Activated naive CD4-positive, alpha-beta T cell treated with anti-CD3 and anti-CD28 coated beads for 36 hours (primary cell): ENCODE measurements around the gene STEAP1B. TPM values are rescaled to one million over a fixed set of nuclear protein-coding genes. Genes with fewer than 3 reads are reported as not detected.
"Not testable (repeated sequence)": the region's sequence is repeated elsewhere in the genome, so short reads cannot be mapped to it uniquely, and the experiment has no call there.

Source experiments
- CTCF ChIA-PET: fragments of 350-600 bp; sonication (Branson Sonifier 250); formaldehyde crosslinking; loops from one replicate; lab custom pipeline; 2021; ENCODE audit warnings: antibody characterized with exemption; lab: Charles Lee
- DNase-seq: peaks from one replicate; pipeline ENCODE4 v3.0.0-alpha.2; 2020
- H3K27ac Mint-ChIP-seq: one replicate; pipeline ENCODE4 v1.8.0; 2021; ENCODE audit warnings: mild to moderate bottlenecking, mixed read lengths
- H3K27me3 Mint-ChIP-seq: one replicate; pipeline ENCODE4 v1.8.0; 2021; ENCODE audit warnings: low read depth, mixed read lengths
- H3K36me3 Mint-ChIP-seq: one replicate; pipeline ENCODE4 v1.8.0; 2021; ENCODE audit warnings: low read depth, mixed read lengths
- H3K4me1 Mint-ChIP-seq: one replicate; pipeline ENCODE4 v1.8.0; 2021; ENCODE audit warnings: low read depth, mixed read lengths
- H3K4me3 Mint-ChIP-seq: one replicate; pipeline ENCODE4 v1.8.0; 2021; ENCODE audit warnings: mild to moderate bottlenecking, moderate library complexity, mixed read lengths
- H3K9me3 Mint-ChIP-seq: one replicate; pipeline ENCODE4 v1.8.0; 2021; ENCODE audit warnings: mixed read lengths
- intact Hi-C: fragments of 100-400 bp; cut with micrococcal nuclease; formaldehyde crosslinking; loops from one replicate; pipeline ENCODE4 v1.15.1; 2023
- total RNA-seq, 2 experiments: library from RNA; stranded (reverse); gene quantifications; one replicate each; pipeline ENCODE4 v1.2.3, GENCODE V29; 2021

Gene STEAP1B
- total RNA-seq, 2 experiments from 2014 or later, result 0.19 TPM; not detected in 1

DNA sequence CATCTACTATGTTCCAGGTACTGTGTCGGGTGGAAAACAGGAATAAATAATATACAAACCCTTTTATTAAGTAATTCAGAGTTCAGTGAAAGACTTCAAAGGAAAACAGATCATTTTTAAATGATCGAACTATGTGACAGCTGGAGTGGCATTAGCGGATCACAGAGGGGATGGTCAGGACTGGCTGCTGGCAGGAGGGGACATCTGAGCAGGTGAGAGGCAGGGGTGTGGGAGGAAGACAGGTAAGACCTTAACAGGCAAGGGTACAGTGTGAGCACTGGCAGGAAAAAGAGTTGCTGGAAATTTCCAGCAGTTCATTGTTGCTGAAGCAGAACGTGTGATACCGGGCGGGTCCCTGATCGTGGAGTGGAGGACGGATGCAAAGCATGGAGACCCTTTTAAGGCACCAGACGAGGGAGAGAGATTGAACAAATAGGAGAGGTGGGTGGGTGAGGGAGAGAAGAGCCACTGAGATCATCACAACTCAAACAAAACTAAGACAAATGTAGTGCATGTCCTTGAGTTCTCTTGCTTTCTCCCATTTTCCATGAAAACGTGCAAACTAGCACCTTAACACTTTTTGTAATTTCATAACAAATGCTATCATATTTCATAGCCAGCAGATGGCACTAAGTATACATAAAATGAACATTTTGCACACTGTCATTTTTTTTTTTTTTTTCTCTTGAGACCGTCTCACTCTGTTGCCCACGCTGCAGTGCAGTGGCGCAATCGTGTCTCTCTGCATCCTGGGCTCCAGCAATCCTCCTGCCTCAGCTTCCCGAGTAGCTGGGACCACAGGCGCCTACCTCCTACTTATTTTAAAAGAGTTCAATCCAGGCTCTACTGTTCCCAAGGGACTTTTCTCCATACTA is 23.7 kb upstream of the STEAP1B start:
- not testable (repeated sequence) for H3K4me3 Mint-ChIP-seq, H3K27ac Mint-ChIP-seq, H3K4me1 Mint-ChIP-seq, H3K9me3 Mint-ChIP-seq, H3K36me3 Mint-ChIP-seq
- intact Hi-C loops, result loop anchor here (1.0 to 5.0 kb wide), 2 partner anchors 34 to 532 kb away; no protein-coding TSS in a partner anchor
- CTCF ChIA-PET, result interaction anchor here (1.0 to 1.5 kb wide), 2 partner anchors 204 kb away, joined by 4 read pairs; partner anchors contain the start of gene IL6
- H3K27me3 Mint-ChIP-seq, result peaks cover 23% of the 10 kb centered on the region
- DNase-seq, result peak; percentile 16

DNA sequence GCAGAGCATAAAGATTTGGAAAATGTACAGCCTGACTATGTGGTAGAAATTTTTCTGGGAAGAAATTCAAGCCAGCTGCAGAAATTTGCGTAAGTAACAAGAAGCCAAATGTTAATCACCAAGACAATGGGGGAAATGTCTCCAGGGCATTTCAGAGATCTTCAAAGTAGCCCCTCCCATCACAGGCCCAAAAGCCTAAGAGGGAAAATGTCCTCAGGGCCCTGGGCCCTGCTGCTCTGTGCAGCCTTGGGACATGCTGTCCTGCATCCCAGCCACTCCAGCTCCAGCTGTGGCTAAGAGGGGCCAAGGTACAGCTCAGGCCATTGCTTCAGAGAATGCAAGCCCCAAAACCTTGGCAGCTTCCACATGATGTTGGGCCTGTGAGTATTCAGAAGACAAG is 19.6 kb upstream of the STEAP1B start:
- H3K27me3 Mint-ChIP-seq, result peaks cover 12% of the 10 kb centered on the region
- H3K9me3 Mint-ChIP-seq, H3K27ac Mint-ChIP-seq, H3K36me3 Mint-ChIP-seq, H3K4me1 Mint-ChIP-seq, intact Hi-C loops, CTCF ChIA-PET, H3K4me3 Mint-ChIP-seq, DNase-seq: not testable (repeated sequence)

DNA sequence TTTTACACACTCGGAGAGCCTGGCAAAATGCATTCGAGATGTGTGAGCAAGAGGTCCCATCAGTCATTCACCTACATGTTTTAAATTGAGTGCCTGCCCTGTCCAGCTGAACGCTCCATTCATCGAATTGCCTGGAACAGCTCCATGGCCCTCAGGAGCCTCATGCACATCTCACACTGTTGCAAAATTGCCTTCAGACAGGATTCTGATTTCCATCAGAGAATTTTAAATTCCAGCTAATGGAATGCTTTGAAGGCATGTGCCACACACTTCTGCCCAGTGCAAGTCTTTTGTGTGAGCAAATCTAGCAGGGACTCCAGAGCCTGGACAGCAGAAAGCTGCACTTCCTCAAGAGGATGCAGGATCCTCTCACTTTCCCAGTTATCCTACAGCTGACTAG is 17.0 kb upstream of the STEAP1B start:
- H3K27ac Mint-ChIP-seq, intact Hi-C loops, H3K9me3 Mint-ChIP-seq, CTCF ChIA-PET, DNase-seq, H3K27me3 Mint-ChIP-seq, H3K4me1 Mint-ChIP-seq, H3K4me3 Mint-ChIP-seq, H3K36me3 Mint-ChIP-seq: not testable (repeated sequence)

DNA sequence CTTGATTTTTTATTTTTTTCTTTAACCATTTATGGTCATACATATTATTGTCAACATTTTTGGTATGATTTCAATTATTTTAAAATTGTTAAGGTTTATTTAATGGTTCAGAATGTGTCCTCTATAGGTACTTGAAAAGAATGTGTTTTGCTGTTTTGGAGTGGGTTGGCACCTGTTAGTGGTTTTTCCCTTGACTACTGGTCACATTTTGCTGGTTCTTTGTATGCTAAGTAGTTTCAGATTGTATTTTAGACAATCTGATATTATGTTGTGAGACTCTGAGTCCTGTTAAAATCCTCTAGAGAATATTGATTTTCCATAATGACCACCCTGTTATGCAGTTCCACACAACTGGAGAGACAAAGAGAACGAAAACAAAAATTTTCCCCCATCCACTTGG is 15.0 kb upstream of the STEAP1B start:
- H3K9me3 Mint-ChIP-seq, intact Hi-C loops, CTCF ChIA-PET, DNase-seq, H3K27me3 Mint-ChIP-seq, H3K36me3 Mint-ChIP-seq, H3K27ac Mint-ChIP-seq, H3K4me3 Mint-ChIP-seq, H3K4me1 Mint-ChIP-seq: not testable (repeated sequence)

DNA sequence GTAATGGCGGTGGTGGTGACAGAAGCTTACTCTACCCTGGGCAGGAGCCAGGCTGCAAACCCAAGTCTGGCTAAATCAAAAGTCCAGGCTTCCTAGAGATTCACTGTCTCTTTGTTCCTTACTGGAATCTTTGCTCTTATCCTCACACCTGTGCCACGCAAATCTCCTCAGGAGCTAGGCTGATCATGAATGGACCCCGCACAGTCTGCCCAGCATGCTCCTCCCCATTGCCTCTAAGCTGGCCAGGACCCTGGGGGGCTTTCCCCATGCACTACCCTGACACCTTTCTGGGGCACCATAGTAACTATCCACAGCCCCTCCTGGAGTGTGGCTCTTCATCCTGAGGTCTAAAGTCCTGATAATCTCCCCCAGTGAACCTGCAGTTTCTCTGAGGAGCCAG is 7.3 kb upstream of the STEAP1B start:
- H3K4me3 Mint-ChIP-seq, H3K36me3 Mint-ChIP-seq, intact Hi-C loops, H3K9me3 Mint-ChIP-seq, H3K27ac Mint-ChIP-seq, CTCF ChIA-PET, DNase-seq, H3K4me1 Mint-ChIP-seq, H3K27me3 Mint-ChIP-seq: not testable (repeated sequence)

DNA sequence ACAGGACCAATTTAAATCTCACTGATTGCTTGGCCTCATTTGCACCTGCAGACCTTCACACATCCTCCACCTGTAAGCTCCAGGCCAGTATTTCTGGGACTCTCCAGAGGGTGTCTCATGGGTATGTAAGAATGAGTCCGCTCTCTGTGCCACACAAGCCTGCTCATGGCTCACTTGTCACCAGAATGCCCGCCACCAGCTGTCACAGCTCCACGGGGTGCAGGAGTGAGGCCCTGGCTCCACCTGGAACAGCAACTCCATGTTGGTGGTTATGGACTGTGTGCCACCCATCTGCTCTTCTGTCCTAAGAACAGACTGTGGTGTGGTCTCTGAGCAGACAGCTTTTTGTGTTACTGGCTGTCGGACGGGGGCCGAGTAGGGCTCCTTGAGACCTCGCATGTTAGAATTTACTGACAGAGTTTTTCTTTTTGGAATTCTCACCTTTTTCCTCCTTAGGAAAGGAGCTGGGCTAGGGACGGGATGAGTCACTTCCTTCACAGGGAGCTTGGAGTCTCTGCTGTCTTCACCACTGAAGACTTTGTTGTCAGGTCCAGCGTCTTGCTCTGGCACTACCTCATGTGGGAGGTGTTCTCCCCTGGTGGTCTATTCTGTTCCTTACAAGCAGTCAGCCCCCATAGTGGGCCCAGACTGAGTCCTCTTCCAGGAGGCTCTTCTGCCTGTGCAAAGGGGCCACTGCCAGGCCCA is 6.5 kb upstream of the STEAP1B start:
- H3K27me3 Mint-ChIP-seq, DNase-seq, H3K4me1 Mint-ChIP-seq, intact Hi-C loops, H3K4me3 Mint-ChIP-seq, H3K36me3 Mint-ChIP-seq, H3K9me3 Mint-ChIP-seq, H3K27ac Mint-ChIP-seq, CTCF ChIA-PET: not testable (repeated sequence)

DNA sequence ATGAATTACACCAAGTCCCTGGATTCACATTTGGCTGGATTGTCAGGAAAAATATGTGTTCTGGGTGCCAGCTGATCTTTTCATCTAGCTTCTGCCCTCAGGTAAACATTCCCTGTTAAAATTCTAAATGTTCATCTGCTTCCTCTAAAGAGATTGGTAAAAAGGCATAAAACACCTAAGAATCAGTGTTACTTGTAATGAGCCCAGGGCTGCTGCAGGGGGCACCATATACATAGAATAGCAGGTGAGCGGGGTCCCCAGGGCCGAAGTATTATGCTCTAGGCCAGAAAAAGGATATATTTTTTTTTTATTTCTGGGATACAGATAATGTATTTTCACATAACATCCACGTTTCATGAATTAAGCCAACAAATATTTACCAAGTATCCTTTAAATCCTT is 4.5 kb upstream of the STEAP1B start:
- H3K4me1 Mint-ChIP-seq, H3K9me3 Mint-ChIP-seq, CTCF ChIA-PET, H3K27ac Mint-ChIP-seq, H3K36me3 Mint-ChIP-seq, H3K4me3 Mint-ChIP-seq, intact Hi-C loops, DNase-seq: not testable (repeated sequence)
- peaks cover 13% of the 10 kb centered on the region for H3K27me3 Mint-ChIP-seq

DNA sequence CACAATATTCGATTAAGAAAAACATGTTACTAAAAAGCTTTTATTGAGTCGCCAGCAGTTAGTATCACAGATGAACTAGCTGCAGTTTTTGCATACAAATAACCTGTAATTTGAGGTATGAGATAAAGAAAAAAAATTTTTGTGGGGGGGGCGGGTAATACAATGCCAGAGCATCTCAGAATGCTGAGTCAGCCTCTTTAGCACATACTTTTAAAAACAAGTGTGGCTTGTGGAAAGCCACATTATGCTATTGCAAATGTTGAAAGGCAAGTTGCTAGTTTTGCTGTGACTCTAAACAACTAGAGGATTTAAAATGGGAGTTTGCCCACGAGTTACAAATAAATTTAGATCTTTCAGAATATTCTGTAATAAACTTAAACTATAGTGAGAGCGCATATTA is 2.1 kb upstream of the STEAP1B start:
- H3K4me1 Mint-ChIP-seq, H3K4me3 Mint-ChIP-seq, H3K27ac Mint-ChIP-seq, H3K9me3 Mint-ChIP-seq, intact Hi-C loops, H3K36me3 Mint-ChIP-seq, DNase-seq: not testable (repeated sequence)
- CTCF ChIA-PET, result interaction anchor here (1.0 kb wide), 1 partner anchor 392 kb away, joined by 5 read pairs; no protein-coding TSS in a partner anchor
- peaks cover 18% of the 10 kb centered on the region for H3K27me3 Mint-ChIP-seq

DNA sequence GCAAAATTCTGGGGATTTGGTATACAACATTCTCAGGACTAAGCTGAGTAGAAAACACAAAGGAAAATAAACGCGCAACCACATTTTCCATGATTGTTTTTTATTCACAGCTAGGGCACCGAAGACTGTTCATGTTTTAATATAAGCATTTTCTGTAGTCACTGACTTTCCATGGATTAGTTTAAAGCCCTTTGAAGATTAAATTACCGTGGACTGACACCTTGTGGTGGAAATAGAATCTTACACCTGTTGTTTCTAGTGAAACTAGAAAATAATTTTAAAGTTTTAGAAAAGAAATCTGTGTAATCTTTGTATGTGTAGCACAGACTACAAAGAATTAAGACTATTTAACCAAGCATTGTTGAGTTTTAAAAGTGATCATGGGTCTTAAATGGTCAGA is 1.3 kb upstream of the STEAP1B start:
- H3K4me3 Mint-ChIP-seq, DNase-seq, H3K27ac Mint-ChIP-seq, H3K9me3 Mint-ChIP-seq, H3K4me1 Mint-ChIP-seq, H3K36me3 Mint-ChIP-seq: not testable (repeated sequence)
- intact Hi-C loops, result loop anchor here (2.0 kb wide), 1 partner anchor 49 kb away; no protein-coding TSS in a partner anchor
- CTCF ChIA-PET, result interaction anchor here (1.0 to 1.9 kb wide), 2 partner anchors 391 kb away, joined by 5 to 6 read pairs; no protein-coding TSS in a partner anchor
- H3K27me3 Mint-ChIP-seq, result peaks cover 18% of the 10 kb centered on the region

DNA sequence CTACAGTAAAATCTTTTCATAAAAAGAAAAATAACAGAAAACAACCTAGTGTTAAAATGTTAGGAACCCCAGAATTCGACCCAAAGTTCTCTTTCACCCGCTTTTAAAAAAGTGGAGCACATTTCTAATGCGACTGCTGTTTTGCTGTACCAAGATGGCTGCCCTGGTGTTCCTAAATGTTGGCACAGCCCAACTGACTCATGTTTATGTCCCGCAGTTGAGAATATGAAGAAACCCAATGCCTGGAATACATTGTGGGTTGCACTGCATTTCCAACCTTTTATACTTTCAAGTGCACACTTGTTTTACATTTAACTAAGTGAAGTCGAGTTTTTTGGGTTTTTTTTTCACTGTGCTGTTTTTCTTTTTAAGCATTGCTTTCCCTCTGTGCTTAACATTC is 944 bp downstream of the STEAP1B start:
- Mint-ChIP-seq H3K9me3 (no peaks in the 10 kb centered on the region), H3K4me1 (peaks cover 3% of the 10 kb centered on the region), H3K27ac (no peak overlapping the region), H3K36me3 (no peaks in the 10 kb centered on the region), H3K4me3 (no peak overlapping the region), H3K27me3 (peaks cover 16% of the 10 kb centered on the region)
- CTCF ChIA-PET, result no interaction called here
- intact Hi-C loops, result no loop called here
- DNase-seq, result no peak

DNA sequence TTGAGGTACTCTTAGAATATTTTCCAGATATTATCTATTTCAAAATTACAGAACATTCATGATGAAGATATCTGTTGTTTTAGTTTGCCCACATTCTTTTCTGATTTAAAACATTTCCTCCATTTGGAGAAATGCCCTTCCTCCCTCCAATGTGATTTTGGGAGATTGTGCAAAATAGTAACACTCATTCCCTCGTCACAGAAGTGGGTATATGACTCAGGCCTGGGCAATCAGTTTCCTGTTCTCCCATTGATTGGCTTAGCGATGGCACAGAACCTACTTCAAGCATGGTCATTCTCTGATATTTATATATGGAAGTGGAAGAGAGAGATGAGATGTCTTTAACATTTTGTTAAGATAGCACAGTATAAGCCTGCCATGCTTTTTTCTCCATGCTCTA is 3.1 kb downstream of the STEAP1B start:
- peaks cover 14% of the 10 kb centered on the region for H3K27me3 Mint-ChIP-seq
- H3K4me3 Mint-ChIP-seq, CTCF ChIA-PET, H3K4me1 Mint-ChIP-seq, DNase-seq, H3K27ac Mint-ChIP-seq, H3K36me3 Mint-ChIP-seq, H3K9me3 Mint-ChIP-seq, intact Hi-C loops: not testable (repeated sequence)

DNA sequence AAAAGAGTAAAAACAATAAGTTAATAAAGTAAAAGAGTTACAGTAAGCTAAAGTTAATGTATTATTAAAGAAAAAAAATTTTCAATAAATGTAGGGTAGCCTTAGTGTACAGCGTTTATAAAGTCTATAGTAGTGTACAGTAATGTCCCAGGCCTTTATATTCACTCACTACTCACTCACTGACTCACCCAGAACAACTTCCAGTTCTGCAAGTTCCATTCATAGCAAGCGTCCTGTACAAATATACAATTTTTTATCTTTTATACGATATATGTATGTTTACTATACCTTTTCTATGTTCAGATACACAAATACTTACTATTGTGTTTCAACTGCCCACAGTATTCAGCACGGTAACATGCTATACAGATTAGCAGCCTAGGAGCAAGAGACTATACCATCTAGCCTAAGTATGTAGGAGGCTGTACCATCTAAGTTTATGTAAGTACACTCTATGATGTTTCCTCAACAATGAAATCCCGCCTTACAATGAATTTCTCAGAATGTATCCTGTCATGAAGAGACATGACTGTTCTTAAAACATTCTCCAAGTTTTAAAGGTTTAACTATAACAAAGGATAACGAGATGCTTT is 3.6 kb downstream of the STEAP1B start:
- H3K4me1 Mint-ChIP-seq, H3K9me3 Mint-ChIP-seq, H3K36me3 Mint-ChIP-seq, intact Hi-C loops, H3K4me3 Mint-ChIP-seq, H3K27ac Mint-ChIP-seq, DNase-seq: not testable (repeated sequence)
- H3K27me3 Mint-ChIP-seq, result peaks cover 14% of the 10 kb centered on the region
- CTCF ChIA-PET, result interaction anchor here (0.9 to 1.1 kb wide), 2 partner anchors 386 to 393 kb away, joined by 5 to 6 read pairs; no protein-coding TSS in a partner anchor
